ENCODE results near the gene TCF7L2.

- no peak for TF ChIP-seq CTCF (conservative IDR thresholded peaks at IDR 0.05)
- no peak for TF ChIP-seq ZFX (IDR thresholded peaks at IDR 0.05)
These were observed 161.2 kb downstream of the TCF7L2 start for GRCh38 chr10:113111260-113111659.
